H7 (cell line): ENCODE measurements around the gene AFG3L2. TPM values are rescaled to one million over a fixed set of nuclear protein-coding genes. Genes with fewer than 3 reads are reported as not detected.
A peak's percentile ranks its signal among the peaks of the same experiment; 100 is the strongest.

Experiments
- DNase-seq: peaks from one replicate; pipeline ENCODE4 v3.0.0; 2012
- H3K27me3 ChIP-seq: 2 replicates; pipeline ENCODE4 v1.6.0; 2011; ENCODE audit warnings: mild to moderate bottlenecking, low read length; ENCODE audit not compliant: control insufficient read depth, insufficient read depth
- H3K36me3 ChIP-seq: replicated peaks from 2 replicates; pipeline ENCODE4 v1.5.1; 2011; ENCODE audit warnings: low read length; ENCODE audit not compliant: control insufficient read depth, insufficient read depth
- H3K4me3 ChIP-seq: 2 replicates; pipeline ENCODE4 v1.5.1; 2011; ENCODE audit warnings: low read depth, mild to moderate bottlenecking, control low read depth, low read length, moderate library complexity; ENCODE audit not compliant: insufficient read depth
- total RNA-seq: library from RNA; depleted of rRNA; stranded (reverse); fragments of >200 nt; shearing (Covaris generic); gene quantifications from 2 replicates; pipeline ENCODE4 v1.2.3, GENCODE V29; 2014

AFG3L2 gene
- total RNA-seq, 1 experiment from 2014 or later: 108 TPM

DNA sequence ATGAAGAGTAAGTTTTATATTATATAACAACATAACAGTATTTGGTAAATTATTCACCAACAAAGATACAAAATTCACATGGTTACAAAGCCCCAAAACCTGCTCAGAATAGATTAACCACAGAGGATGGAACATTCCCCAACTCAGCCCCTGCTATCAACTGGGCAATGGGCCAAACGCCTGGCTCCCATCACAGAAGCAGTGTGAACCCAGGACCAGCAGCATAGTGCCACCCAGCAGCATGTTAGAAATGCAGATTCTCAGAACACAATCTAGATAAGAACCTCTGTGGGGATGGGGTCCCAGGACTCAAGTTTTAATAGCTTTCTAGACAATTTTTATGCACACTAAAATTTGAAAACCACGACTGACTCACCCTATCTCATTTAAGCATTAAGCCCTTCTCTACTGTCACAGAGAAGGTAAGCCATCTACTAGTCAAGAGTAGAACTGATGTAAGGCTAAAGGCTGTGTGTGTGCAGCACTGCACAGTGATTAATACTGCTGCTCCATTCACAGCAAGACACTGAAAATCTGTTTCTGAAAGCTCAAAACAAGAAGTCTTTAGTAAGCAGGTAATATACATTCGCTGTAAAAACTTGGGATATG, 15.2 kb downstream of the AFG3L2 start:
- DNase-seq: no peak
- Histone ChIP-seq H3K27me3 (no peaks in the 10 kb centered on the region), H3K4me3 (no peak overlapping the region), H3K36me3 (peaks cover 29% of the 10 kb centered on the region)

DNA sequence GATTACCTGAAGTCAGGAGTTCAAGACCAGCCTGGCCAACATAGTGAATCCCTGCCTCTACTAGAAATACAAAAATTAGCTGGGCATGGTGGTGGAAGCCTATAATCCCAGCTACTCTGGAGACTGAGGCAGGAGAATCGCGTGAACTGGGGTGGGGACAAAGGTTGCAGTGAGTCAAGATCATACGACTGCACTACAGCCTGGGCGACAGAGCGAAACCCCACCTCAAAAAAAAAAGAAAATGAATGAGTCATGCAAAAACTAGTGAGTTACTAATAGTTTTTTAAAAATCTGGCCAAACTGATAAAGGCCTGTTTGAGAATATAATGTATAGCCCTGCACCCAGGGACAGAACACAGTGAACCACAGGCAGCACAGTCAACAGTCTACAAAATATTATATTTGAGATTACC, 17.5 kb downstream of the AFG3L2 start:
- DNase-seq: no peak
- no peaks in the 10 kb centered on the region for H3K27me3 ChIP-seq
- H3K36me3 ChIP-seq: peaks cover 24% of the 10 kb centered on the region
- no peak overlapping the region for H3K4me3 ChIP-seq

DNA sequence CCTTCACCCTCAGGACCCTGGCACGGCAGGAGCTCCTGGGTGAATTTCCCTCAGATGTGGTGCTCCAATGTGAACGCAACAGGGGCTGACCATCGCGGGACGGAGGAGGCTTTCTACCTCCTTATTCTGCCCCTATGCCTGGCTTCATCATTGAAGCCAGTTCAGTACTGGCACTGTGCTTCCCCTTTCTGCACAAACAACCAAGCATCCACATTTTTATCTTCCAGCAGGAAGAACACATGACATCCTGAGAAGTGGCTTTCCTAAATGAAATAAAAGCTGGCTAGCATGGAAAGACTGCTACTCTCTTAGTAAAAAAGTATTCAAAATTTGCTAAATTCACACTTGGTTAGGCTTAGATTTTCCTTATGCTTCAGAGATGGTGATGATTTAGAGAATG, 24.8 kb downstream of the AFG3L2 start:
- H3K36me3 ChIP-seq: peaks cover 25% of the 10 kb centered on the region
- H3K4me3 ChIP-seq: no peak overlapping the region
- no peaks in the 10 kb centered on the region for H3K27me3 ChIP-seq
- no peak for DNase-seq

DNA sequence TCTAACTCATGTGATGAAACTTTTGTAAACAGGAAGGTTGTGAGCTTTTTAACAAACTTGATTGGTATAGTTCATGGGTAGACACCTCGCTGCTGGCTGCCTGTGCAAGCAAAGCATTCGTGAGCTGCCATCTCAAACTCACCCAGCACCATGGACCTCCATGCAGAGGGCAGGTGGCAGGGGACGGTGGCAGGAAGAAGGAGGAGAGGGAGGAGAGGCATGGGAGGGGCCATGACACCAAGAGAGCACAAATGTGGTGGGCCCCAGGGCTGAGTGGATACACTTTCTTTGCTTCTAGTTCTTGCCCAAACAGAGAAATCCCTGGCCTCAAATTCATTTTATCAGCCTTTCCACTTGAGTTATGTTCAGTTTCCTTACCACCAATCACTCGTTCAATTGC, 29.1 kb downstream of the AFG3L2 start:
- Histone ChIP-seq H3K27me3 (no peaks in the 10 kb centered on the region), H3K36me3 (peaks cover 39% of the 10 kb centered on the region), H3K4me3 (no peak overlapping the region)
- no peak for DNase-seq

DNA sequence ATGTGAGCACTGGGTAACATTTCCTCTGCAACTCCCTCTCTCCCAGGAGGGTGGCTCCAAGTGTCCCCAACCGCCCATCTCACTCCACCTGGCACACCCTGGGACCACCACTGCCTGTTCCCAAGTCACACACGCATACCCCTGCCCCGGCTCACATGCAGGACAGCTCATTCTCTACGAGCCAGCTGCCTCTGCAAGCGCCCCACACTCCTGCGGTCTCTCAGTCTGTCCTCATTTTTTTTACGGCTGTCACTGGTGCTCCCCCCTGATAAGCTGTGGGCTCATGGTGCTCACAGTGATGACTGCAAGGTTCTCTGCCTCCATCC, 30.8 kb downstream of the AFG3L2 start:
- H3K4me3 ChIP-seq: no peak overlapping the region
- DNase-seq: no peak
- H3K36me3 ChIP-seq: peaks cover 36% of the 10 kb centered on the region
- H3K27me3 ChIP-seq: no peaks in the 10 kb centered on the region

DNA sequence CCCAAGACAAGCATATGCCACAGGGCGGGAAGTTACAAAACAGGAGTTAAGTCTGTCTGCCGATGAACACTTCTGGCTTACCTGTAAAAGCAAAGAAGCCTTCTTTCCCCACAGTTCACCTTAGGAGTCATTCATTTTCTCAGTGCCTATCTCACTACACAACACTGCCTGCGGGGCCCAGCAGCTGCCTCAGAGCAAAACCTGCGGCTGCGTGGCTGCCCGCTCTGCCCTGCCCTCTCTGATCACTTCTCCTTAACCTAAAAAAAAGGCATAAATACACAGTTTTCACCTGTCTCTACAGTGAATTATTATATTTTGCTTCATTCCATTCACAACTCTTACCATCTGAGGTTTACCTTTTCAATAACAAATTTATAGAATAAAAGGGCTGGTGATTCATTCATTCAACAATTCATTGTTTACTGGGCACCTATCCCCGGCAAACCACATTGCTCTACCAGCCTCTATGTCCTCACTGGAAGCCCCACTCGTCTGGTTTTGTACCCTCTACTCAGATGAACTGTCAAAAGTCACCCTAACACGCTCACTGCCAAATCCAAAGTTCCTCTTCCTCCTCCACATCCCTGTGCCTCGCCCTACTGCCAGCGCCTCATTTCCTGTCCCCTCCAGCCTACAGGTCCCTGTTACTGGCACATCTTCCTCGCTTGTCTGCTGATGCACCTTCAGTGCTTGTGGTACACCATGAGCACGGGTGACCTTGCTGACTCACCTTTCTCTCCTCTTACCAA, 31.4 kb downstream of the AFG3L2 start:
- Histone ChIP-seq H3K36me3 (peaks cover 34% of the 10 kb centered on the region), H3K4me3 (no peak overlapping the region), H3K27me3 (no peaks in the 10 kb centered on the region)
- no peak for DNase-seq

DNA sequence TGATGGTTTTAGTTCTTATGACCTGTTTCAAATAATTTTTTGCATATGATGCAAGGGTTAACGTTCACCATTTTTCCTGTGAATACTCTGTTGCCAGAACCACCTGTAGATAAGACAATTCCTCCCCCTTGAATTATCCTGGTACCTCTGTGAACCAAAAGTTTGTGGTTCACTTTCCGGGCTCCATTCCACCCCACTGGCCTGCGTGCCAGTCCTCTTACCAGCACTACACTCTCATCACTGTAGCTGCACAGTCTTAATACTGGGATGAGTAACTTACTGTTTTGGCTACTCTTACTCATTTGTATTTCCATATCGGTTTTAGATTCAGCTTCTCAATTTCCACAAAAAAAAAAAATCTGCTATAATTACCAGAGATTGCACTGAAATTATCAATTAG, 34.4 kb downstream of the AFG3L2 start:
- Histone ChIP-seq H3K4me3 (no peak overlapping the region), H3K27me3 (no peaks in the 10 kb centered on the region), H3K36me3 (peaks cover 28% of the 10 kb centered on the region)
- no peak for DNase-seq

DNA sequence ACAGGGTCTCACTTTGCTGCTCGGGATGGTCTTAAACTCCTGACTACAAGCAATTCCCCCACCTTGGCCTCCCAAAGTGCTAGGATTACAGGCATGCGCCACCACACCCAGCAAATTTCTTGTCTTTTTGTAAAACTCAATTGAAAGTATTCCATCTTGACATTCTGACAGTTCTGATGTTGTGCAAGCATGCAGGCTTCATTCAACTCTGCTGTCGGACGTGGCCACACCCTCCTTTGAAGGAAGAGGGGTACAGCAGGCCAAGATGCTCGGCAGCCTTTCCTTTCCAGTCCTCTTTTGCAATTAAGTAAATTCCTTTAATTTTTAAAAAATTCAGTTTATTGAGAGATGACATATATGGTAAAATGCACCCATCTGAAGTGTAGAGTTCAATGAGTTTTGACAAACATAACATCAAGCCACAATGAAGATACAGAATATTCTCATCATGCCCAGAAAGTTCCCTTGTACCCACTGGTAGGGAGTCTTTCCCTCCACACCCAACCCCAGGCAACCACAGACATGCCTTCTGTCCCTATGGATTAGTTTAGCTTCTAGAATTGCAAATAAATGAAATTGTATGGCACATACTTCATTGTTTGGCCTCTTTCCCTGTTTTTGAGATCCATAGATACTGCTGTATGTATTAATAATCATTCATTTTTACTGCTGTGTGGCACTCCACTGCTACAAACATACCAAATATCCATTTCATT, 35.9 kb downstream of the AFG3L2 start:
- DNase-seq: no peak
- H3K4me3 ChIP-seq: no peak overlapping the region
- H3K27me3 ChIP-seq: no peaks in the 10 kb centered on the region
- peaks cover 24% of the 10 kb centered on the region for H3K36me3 ChIP-seq

DNA sequence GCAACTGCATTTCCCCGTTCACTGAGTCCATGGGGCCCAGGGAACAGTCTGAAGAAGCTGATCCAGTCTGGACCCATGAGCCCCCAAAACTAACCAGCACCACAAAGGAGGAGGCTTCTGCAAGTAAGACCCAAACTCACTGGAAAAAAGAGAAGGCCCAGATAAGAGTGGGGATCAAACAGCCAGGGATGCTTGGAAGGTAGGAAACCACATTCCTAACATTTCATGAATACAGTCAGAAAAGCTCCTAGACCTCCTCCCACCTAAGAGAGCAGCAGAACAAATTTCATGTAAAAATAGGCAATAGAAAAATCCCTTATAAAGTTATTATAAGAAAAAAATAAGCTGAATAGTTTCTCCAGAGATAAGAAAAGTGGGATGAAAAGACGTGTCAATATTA, 38.6 kb downstream of the AFG3L2 start:
- H3K4me3 ChIP-seq: no peak overlapping the region
- DNase-seq: no peak
- H3K36me3 ChIP-seq: peaks cover 8% of the 10 kb centered on the region
- H3K27me3 ChIP-seq: no peaks in the 10 kb centered on the region

DNA sequence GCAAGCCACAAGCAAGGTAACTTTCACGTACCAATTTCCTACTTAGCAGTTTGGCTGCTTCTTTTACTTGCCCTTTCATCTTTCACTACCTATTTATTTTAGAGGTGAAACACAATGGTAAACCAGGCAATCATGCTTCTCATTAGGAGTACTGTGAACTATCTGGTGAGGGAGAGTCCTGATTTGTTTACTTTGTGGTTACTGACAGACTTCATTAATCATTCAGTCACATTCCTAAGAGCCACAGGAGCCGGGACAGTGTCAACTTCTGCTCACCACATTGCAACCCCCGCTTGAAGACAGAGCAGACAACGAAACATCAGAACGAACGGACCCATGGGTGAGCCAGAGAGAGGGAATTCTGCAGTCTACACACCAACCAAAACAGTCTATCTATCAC, 40.1 kb downstream of the AFG3L2 start:
- no peak for DNase-seq
- H3K4me3 ChIP-seq: no peak overlapping the region
- H3K36me3 ChIP-seq: peaks cover 4% of the 10 kb centered on the region
- no peaks in the 10 kb centered on the region for H3K27me3 ChIP-seq

DNA sequence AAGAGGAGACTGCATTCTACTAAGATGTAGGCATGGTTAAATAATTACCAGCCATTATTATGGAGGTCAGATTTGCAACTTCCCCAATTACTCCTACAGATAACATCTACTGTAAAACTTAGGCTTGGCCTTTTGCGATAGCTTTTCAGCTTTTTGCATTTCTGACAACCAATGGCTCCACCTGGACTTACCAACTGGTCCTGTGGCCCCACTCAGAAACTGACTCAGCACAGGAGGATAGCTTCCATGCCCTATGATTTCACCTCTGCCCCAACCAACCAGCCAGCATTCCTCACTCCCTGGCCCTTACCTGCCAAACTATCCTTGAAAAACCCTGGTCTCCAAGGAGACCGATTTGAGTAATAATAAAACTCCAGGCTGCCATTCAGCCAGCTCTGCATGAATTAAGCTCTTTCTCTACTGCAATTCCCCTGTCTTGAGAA, 40.8 kb downstream of the AFG3L2 start:
- DNase-seq: peak; percentile 57
- no peak overlapping the region for H3K4me3 ChIP-seq

DNA sequence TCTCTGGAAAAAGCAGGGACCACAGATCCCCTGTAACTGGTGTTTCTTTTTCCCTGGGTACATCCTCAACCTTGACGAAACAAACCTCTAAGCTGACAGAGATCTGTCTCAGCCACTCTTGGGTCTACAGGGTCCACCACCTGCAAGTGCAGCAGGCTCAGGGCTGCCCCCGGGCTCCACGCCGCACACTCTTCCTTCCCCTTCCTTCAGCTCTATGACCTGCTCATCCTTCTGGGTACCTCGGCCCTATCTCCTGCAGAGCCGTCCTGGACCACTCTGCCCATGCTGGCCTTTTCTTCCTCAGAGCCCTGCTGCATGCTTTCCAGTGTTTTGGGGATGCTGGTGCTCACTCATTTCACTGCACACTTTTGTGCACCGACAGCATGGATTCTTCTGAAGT, 41.5 kb downstream of the AFG3L2 start:
- H3K27me3 ChIP-seq: no peaks in the 10 kb centered on the region
- no peak for DNase-seq
- peaks cover 3% of the 10 kb centered on the region for H3K36me3 ChIP-seq
- no peak overlapping the region for H3K4me3 ChIP-seq

More for the DNA sequence above, 40.8 kb downstream of the AFG3L2 start:
- Histone ChIP-seq H3K27me3 (no peaks in the 10 kb centered on the region), H3K36me3 (peaks cover 3% of the 10 kb centered on the region)

DNA sequence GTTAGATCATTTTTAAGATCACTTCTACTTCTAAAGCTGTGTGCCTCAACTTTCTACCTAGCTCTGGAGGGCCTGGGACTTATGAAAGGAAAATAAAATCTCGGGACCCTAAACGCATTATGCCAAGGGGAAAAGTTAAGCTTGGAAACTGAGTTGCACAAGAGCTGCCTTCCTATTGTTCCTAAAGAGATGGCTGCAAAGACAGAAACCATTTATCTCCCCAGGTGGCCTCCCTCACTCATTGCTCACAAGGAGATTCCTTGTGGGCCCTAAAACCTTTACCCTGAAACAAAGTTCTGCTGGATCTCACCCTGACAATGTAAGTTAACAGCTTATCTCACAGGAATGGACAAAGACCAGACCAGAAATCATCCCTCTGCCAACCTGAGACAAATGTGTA, 42.2 kb downstream of the AFG3L2 start:
- no peak overlapping the region for H3K4me3 ChIP-seq
- DNase-seq: no peak
- H3K36me3 ChIP-seq: peaks cover under 1% of the 10 kb centered on the region
- no peaks in the 10 kb centered on the region for H3K27me3 ChIP-seq

DNA sequence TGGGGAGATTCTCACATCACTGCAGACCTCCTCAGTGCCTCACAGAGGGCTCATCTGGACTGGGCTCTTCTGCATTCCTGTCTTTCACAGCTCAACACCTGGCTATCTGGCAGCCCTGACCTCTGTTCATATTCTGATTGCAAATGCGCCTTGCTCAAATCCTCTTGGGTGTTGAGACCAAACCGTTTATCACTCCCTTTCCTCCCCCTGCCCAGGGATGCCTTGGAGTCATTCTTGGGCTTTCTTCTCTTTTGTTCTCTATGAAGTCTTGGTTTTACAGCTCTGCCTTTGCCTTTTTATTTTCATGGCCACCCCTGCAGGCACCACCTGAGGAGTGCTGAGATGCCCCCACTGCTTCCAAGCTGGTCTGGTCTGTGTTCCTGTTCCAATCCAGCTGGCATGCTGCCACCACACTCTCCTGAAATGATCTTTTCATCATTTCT, 42.6 kb downstream of the AFG3L2 start:
- H3K4me3 ChIP-seq: no peak overlapping the region
- H3K27me3 ChIP-seq: no peaks in the 10 kb centered on the region
- no peak for DNase-seq
- H3K36me3 ChIP-seq: no peaks in the 10 kb centered on the region; the same call in 1 of the 2 replicates
